LNCAP (cell line): ENCODE data around the gene ZNF625.

Source experiments
- TF ChIP-seq, protein P1 (sequence below): fragments of 450-650 bp; IDR thresholded peaks from 2 replicates; pipeline ENCODE4 v1.5.1; 2017; ENCODE audit warnings: mild to moderate bottlenecking

Gene ZNF625

DNA sequence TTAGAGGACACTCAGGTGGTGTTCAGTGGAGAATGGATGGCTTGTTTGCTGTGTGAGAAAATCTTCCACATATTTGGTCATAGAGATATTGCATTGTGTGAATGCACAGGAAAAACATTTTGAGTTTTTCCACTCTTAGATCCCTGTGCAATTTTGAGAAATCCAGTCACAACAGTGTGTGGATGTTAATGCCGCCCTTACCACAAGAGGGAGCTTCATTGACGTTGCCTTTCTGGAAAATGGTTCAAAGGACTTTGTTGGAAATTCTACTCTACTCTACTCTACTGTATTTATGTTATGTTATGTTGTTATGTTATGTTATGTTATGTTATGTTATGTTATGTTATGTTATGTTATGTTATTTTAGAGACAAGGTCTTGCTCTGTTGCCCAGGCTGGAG is 29.8 kb downstream of the ZNF625 start:
- TF ChIP-seq, protein P1, sequence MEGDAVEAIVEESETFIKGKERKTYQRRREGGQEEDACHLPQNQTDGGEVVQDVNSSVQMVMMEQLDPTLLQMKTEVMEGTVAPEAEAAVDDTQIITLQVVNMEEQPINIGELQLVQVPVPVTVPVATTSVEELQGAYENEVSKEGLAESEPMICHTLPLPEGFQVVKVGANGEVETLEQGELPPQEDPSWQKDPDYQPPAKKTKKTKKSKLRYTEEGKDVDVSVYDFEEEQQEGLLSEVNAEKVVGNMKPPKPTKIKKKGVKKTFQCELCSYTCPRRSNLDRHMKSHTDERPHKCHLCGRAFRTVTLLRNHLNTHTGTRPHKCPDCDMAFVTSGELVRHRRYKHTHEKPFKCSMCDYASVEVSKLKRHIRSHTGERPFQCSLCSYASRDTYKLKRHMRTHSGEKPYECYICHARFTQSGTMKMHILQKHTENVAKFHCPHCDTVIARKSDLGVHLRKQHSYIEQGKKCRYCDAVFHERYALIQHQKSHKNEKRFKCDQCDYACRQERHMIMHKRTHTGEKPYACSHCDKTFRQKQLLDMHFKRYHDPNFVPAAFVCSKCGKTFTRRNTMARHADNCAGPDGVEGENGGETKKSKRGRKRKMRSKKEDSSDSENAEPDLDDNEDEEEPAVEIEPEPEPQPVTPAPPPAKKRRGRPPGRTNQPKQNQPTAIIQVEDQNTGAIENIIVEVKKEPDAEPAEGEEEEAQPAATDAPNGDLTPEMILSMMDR = peak; percentile 74

DNA sequence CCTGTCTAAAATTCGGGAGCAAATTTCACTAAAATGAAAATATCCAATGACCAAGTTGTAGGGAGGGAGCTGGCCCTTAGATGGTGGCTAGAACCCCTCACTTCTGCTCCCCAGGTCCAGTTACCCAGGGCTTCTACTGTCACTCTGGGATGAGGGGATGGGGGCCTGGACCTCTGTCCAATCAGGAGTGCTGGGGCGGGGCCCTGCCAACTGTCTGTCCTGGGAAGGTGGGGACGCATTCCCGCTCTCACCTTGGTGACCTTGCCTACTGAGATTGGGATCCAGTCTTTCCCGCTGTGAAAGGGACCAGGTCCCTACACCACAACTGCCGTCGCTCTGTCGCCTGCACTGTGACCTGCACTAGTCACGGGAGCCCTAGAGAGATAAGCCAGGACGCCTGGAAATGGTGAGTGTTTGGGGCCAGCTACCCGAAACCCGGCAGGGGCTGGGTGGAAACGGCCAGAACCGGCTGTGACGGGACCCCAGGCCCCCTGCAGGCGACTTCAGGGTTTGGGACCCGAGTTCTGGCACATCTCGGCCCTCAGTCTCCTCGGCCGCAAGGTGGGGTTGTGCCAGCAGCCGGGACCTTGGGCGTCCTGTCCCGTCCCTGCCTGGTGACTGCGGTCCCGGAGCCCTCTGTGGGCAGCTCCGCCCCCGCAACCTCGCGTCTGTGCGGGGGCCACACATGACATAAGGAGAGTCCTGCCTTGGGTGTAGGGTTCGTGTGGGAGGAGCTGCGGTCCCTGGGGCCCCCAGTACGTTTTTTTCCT is 39.1 kb downstream of the ZNF625 start:
- TF ChIP-seq, protein P1 = no peak

GRCh38 chr19:12113121-12113520 is 43.4 kb downstream of the ZNF625 start:
- TF ChIP-seq, protein P1 = no peak

- TF ChIP-seq, protein P1 = no peak
These were observed 43.8 kb downstream of the ZNF625 start for GRCh38 chr19:12112701-12113100.

DNA sequence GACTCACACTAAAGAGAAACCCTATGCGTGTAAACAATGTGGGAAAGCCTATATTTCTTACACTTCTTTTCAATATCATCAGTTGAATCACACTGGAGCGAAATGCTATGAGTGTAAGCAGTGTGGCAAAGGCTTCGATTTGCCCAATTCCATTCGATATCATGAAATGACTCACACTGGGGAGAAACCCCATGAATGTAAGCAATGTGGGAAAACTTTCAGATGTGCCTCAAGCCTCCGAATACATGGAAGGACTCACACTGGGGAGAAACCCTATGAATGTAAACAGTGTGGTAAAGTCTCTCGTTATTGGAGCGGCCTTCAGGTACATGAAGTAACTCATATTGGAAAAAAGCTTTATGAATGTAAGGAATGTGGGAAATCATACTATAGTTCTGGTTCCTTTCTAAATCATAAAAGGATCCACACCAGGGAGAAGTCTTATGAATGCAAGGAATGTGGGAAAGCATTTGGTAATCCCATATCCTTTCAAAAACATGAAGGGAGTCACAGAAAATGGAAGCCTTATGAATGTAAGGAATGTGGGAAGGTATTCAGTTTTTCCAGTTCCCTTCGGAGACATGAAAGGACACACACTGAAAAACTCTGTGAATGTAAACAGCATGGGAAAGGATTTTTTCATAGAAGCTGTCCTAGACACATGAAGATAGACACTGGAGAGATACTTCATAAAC is 44.4 kb downstream of the ZNF625 start:
- TF ChIP-seq, protein P1 = no peak

GRCh38 chr19:12111176-12111575 is 45.4 kb downstream of the ZNF625 start:
- TF ChIP-seq, protein P1 = no peak

GRCh38 chr19:12098040-12098439 is 58.5 kb downstream of the ZNF625 start:
- TF ChIP-seq, protein P1 = no peak
